OCI-LY7 (cell line): ENCODE results near the gene PAK4. TPM values are rescaled to one million over a fixed set of nuclear protein-coding genes. Genes with fewer than 3 reads are reported as not detected.

Experiments
- BruUV-seq: library from RNA; stranded (reverse); fragments of 400-500 nt; replicated peaks from 2 replicates; lab custom pipeline; 2021; lab: Mats Ljungman, UMichigan
- CTCF ChIA-PET: fragments of 300-600 bp; sonication (Branson Sonifier 250); formaldehyde crosslinking; loops from one replicate; lab custom pipeline; 2022; ENCODE audit warnings: antibody characterized with exemption; ENCODE audit not compliant: unreplicated experiment; lab: Charles Lee
- POLR2A ChIA-PET: fragments of 300-600 bp; sonication (Branson Sonifier 250); formaldehyde crosslinking; loops from one replicate; lab custom pipeline; 2022; ENCODE audit warnings: antibody characterized with exemption; lab: Charles Lee
- DNase-seq: peaks from one replicate; pipeline ENCODE4 v3.0.0-alpha.2; 2015; ENCODE audit warnings: low spot score
- H2AFZ ChIP-seq: fragments of 200-600 bp; sonication (generic), shearing (Covaris generic); 2 replicates; pipeline ENCODE4 v1.6.1; 2014; ENCODE audit warnings: mild to moderate bottlenecking, antibody characterized with exemption, low read length, moderate library complexity
- H3K27ac ChIP-seq: fragments of 200-600 bp; sonication (generic); 2 replicates; pipeline ENCODE4 v1.5.1; 2014; ENCODE audit warnings: mixed run types, low read depth, mild to moderate bottlenecking, moderate library complexity, low read length, inconsistent platforms; ENCODE audit not compliant: poor library complexity, severe bottlenecking
- H3K36me3 ChIP-seq: fragments of 200-600 bp; sonication (generic); 2 replicates; pipeline ENCODE4 v1.6.1; 2014; ENCODE audit warnings: mild to moderate bottlenecking, antibody characterized with exemption, low read length, moderate library complexity, mixed read lengths; ENCODE audit not compliant: insufficient read depth
- H3K4me1 ChIP-seq: fragments of 200-600 bp; sonication (generic); 2 replicates; pipeline ENCODE4 v1.5.1; 2014; ENCODE audit warnings: mild to moderate bottlenecking, low read length; ENCODE audit not compliant: insufficient read depth, poor library complexity, severe bottlenecking
- H3K4me2 ChIP-seq: fragments of 200-600 bp; sonication (generic); 2 replicates; pipeline ENCODE4 v1.6.1; 2014; ENCODE audit warnings: mild to moderate bottlenecking, low read length
- H3K4me3 ChIP-seq: fragments of 200-600 bp; sonication (generic); 2 replicates; pipeline ENCODE4 v1.5.1; 2014; ENCODE audit warnings: mild to moderate bottlenecking, low read depth, low read length; ENCODE audit not compliant: poor library complexity, severe bottlenecking
- H3K79me2 ChIP-seq: fragments of 200-600 bp; sonication (generic); 2 replicates; pipeline ENCODE4 v1.6.1; 2016; ENCODE audit warnings: low read depth, mild to moderate bottlenecking, low read length, moderate library complexity, mixed read lengths; ENCODE audit not compliant: insufficient read depth
- H3K9me2 ChIP-seq: fragments of 200-600 bp; sonication (generic); 2 replicates; pipeline ENCODE4 v1.6.1; 2016; ENCODE audit warnings: mild to moderate bottlenecking, low read length, mixed read lengths; ENCODE audit not compliant: insufficient read depth
- H3K9me3 ChIP-seq: fragments of 200-600 bp; sonication (generic); 2 replicates; pipeline ENCODE4 v1.6.1; 2014; ENCODE audit warnings: mild to moderate bottlenecking, mixed run types, low read length, mixed read lengths
- H4K20me1 ChIP-seq: fragments of 200-600 bp; sonication (generic); 2 replicates; pipeline ENCODE4 v1.6.1; 2014; ENCODE audit warnings: mild to moderate bottlenecking, antibody characterized with exemption, low read length, moderate library complexity, mixed read lengths; ENCODE audit not compliant: insufficient read depth
- CTCF ChIP-seq: fragments of 200-600 bp; sonication (generic); conservative IDR thresholded peaks from 2 replicates; pipeline ENCODE4 v1.5.1; 2014; ENCODE audit warnings: mild to moderate bottlenecking, antibody characterized with exemption, low read length, moderate library complexity, mixed read lengths
- EZH2phosphoT487 ChIP-seq: fragments of 200-600 bp; sonication (generic); IDR thresholded peaks from 2 replicates; pipeline ENCODE4 v1.6.1; 2018; ENCODE audit warnings: low read depth, borderline replicate concordance, mild to moderate bottlenecking, mixed run types, antibody characterized with exemption, low read length, moderate library complexity, mixed read lengths
- intact Hi-C: fragments of 100-400 bp; cut with micrococcal nuclease; formaldehyde crosslinking; loops from one replicate; pipeline ENCODE4 v1.10.0; 2022; ENCODE audit not compliant: unreplicated experiment
- total RNA-seq, 2 experiments: library from RNA; depleted of rRNA in 1 of 2; stranded (reverse); fragments of >200 nt in 1 of 2; shearing (Covaris generic) in 1 of 2; gene quantifications; 2 replicates each; pipeline ENCODE4 v1.2.3, GENCODE V29; 2014 to 2022

PAK4 gene
- total RNA-seq, 2 experiments from 2014 or later, result 7.8 to 26.7 TPM

GRCh38 chr19:39111593-39112199, 13.9 kb upstream of the PAK4 start:
- no TSS peak for BruUV-seq

GRCh38 chr19:39112338-39112890, 13.2 kb upstream of the PAK4 start:
- Histone ChIP-seq H3K4me2 (no peak overlapping the region), H3K4me3 (no peak overlapping the region), H3K4me1 (no peaks in the 10 kb centered on the region), H3K9me2 (no peaks in the 10 kb centered on the region), H3K9me3 (no peaks in the 10 kb centered on the region), H3K27ac (no peak overlapping the region), H2AFZ (no peak overlapping the region), H4K20me1 (no peaks in the 10 kb centered on the region), H3K36me3 (no peaks in the 10 kb centered on the region), H3K79me2 (no peaks in the 10 kb centered on the region)
- intact Hi-C loops, result no loop called here
- no peak for DNase-seq
- ChIA-PET CTCF (no interaction called here), POLR2A (no interaction called here)
- TF ChIP-seq EZH2phosphoT487, result no peak
- no peak for TF ChIP-seq CTCF
- no TSS peak for BruUV-seq

More at GRCh38 chr19:39111593-39112199, 13.9 kb upstream of the PAK4 start:
- no peak for TF ChIP-seq EZH2phosphoT487
- no peak for TF ChIP-seq CTCF
- Histone ChIP-seq H3K4me1 (no peaks in the 10 kb centered on the region), H3K9me3 (no peaks in the 10 kb centered on the region), H3K4me2 (no peak overlapping the region), H3K4me3 (no peak overlapping the region), H4K20me1 (no peaks in the 10 kb centered on the region), H3K79me2 (no peaks in the 10 kb centered on the region), H3K27ac (no peak overlapping the region), H3K9me2 (no peaks in the 10 kb centered on the region), H2AFZ (no peak overlapping the region), H3K36me3 (no peaks in the 10 kb centered on the region)
- CTCF ChIA-PET, result interaction anchor here (0.6 kb wide), 1 partner anchor 113 kb away, joined by 3 read pairs; no protein-coding TSS in a partner anchor
- POLR2A ChIA-PET, result no interaction called here
- DNase-seq, result no peak
- intact Hi-C loops, result no loop called here

GRCh38 chr19:39113199-39113598, 12.4 kb upstream of the PAK4 start:
- Histone ChIP-seq H3K4me1 (no peaks in the 10 kb centered on the region), H3K9me3 (no peaks in the 10 kb centered on the region), H2AFZ (no peak overlapping the region), H3K27ac (no peak overlapping the region), H4K20me1 (no peaks in the 10 kb centered on the region), H3K4me2 (no peak overlapping the region), H3K9me2 (no peaks in the 10 kb centered on the region), H3K4me3 (no peak overlapping the region), H3K36me3 (no peaks in the 10 kb centered on the region), H3K79me2 (no peaks in the 10 kb centered on the region)
- intact Hi-C loops, result no loop called here
- TF ChIP-seq CTCF, result no peak
- no peak for TF ChIP-seq EZH2phosphoT487
- no peak for DNase-seq
- ChIA-PET CTCF (no interaction called here), POLR2A (no interaction called here)
- no TSS peak for BruUV-seq
